ENCODE measurements around the gene BTNL8. TPM values are rescaled to one million over a fixed set of nuclear protein-coding genes. Genes with fewer than 3 reads are reported as not detected.
"Not testable (repeated sequence)": the region's sequence is repeated elsewhere in the genome, so short reads cannot be mapped to it uniquely, and the experiment has no call there.

BTNL8 gene
- polyA plus RNA-seq, 2 donors = 0.06 to 0.07 TPM

- Histone ChIP-seq H3K27ac (ENCODE audit: low read depth in 2 of 2, low read length in 1 of 2) (peak overlapping the region; percentile 2 to 82), H3K36me3 (ENCODE audit: control insufficient read depth in 2 of 2, insufficient read depth in 2 of 2, low read length in 1 of 2) (no peaks in the 10 kb centered on the region), H3K4me1 (ENCODE audit: control insufficient read depth in 2 of 2, insufficient read depth in 2 of 2, low read length in 1 of 2) (peaks cover 0 to 17% of the 10 kb centered on the region in 2 donors), H3K4me3 (ENCODE audit: low read depth in 1 of 2, low read length in 2 of 2) (no peak overlapping the region), H3K27me3 (ENCODE audit: control insufficient read depth in 1 of 2, insufficient read depth in 2 of 2, low read length in 2 of 2) (no peaks in the 10 kb centered on the region), H3K9me3 (ENCODE audit: control insufficient read depth in 2 of 2, insufficient read depth in 1 of 2, low read depth in 1 of 2, low read length in 1 of 2) (no peaks in the 10 kb centered on the region)
- WGBS, 2 donors = 59% methylated on average over 13 of the region's 13 CpGs
Measured at GRCh38 chr5:180873615-180874520, 25.1 kb upstream of the BTNL8 start.

- Histone ChIP-seq H3K27ac (ENCODE audit: low read depth in 2 of 2, low read length in 1 of 2) (peak overlapping the region in 1 of 2 donors; percentile 44), H3K4me1 (ENCODE audit: control insufficient read depth in 2 of 2, insufficient read depth in 2 of 2, low read length in 1 of 2) (peaks cover 0 to 17% of the 10 kb centered on the region in 2 donors), H3K36me3 (ENCODE audit: control insufficient read depth in 2 of 2, insufficient read depth in 2 of 2, low read length in 1 of 2) (no peaks in the 10 kb centered on the region), H3K27me3 (ENCODE audit: control insufficient read depth in 1 of 2, insufficient read depth in 2 of 2, low read length in 2 of 2) (no peaks in the 10 kb centered on the region), H3K4me3 (ENCODE audit: low read depth in 1 of 2, low read length in 2 of 2) (no peak overlapping the region), H3K9me3 (ENCODE audit: control insufficient read depth in 2 of 2, insufficient read depth in 1 of 2, low read depth in 1 of 2, low read length in 1 of 2) (no peaks in the 10 kb centered on the region)
- WGBS, 2 donors = 75 to 85% methylated on average over 12 of the region's 12 CpGs
Measured at GRCh38 chr5:180874804-180875582, 24.0 kb upstream of the BTNL8 start.

GRCh38 chr5:180875860-180876426, 23.0 kb upstream of the BTNL8 start:
- no peak overlapping the region for H3K27ac ChIP-seq (ENCODE audit: low read depth in 2 of 2, low read length in 1 of 2)
- no peak overlapping the region for H3K4me3 ChIP-seq (ENCODE audit: low read depth in 1 of 2, low read length in 2 of 2)
- H3K27me3 ChIP-seq (ENCODE audit: control insufficient read depth in 1 of 2, insufficient read depth in 2 of 2, low read length in 2 of 2) = no peaks in the 10 kb centered on the region
- H3K4me1 ChIP-seq (ENCODE audit: control insufficient read depth in 2 of 2, insufficient read depth in 2 of 2, low read length in 1 of 2) = peaks cover 0 to 10% of the 10 kb centered on the region in 2 donors
- H3K36me3 ChIP-seq (ENCODE audit: control insufficient read depth in 2 of 2, insufficient read depth in 2 of 2, low read length in 1 of 2) = no peaks in the 10 kb centered on the region
- no peaks in the 10 kb centered on the region for H3K9me3 ChIP-seq (ENCODE audit: control insufficient read depth in 2 of 2, insufficient read depth in 1 of 2, low read depth in 1 of 2, low read length in 1 of 2)
- WGBS, 2 donors = 67 to 72% methylated on average over 10 of the region's 10 CpGs

GRCh38 chr5:180885845-180886529, 13.0 kb upstream of the BTNL8 start:
- peak overlapping the region in 1 of 2 donors; percentile 13 for H3K27ac ChIP-seq (ENCODE audit: low read depth in 2 of 2, low read length in 1 of 2)
- H3K9me3 ChIP-seq (ENCODE audit: control insufficient read depth in 2 of 2, insufficient read depth in 1 of 2, low read depth in 1 of 2, low read length in 1 of 2); H3K27me3 ChIP-seq (ENCODE audit: control insufficient read depth in 1 of 2, insufficient read depth in 2 of 2, low read length in 2 of 2); H3K4me1 ChIP-seq (ENCODE audit: control insufficient read depth in 2 of 2, insufficient read depth in 2 of 2, low read length in 1 of 2); H3K4me3 ChIP-seq (ENCODE audit: low read depth in 1 of 2, low read length in 2 of 2); H3K36me3 ChIP-seq (ENCODE audit: control insufficient read depth in 2 of 2, insufficient read depth in 2 of 2, low read length in 1 of 2): not testable (repeated sequence)
- WGBS, 2 donors = 55 to 56% methylated on average over 11 of the region's 11 CpGs

GRCh38 chr5:180889381-180889780, 9.6 kb upstream of the BTNL8 start:
- WGBS, 2 donors = 62 to 77% methylated on average over 7 of the region's 7 CpGs
- H3K4me3 ChIP-seq (ENCODE audit: low read depth in 1 of 2, low read length in 2 of 2) = no peak overlapping the region
- no peaks in the 10 kb centered on the region for H3K36me3 ChIP-seq (ENCODE audit: control insufficient read depth in 2 of 2, insufficient read depth in 2 of 2, low read length in 1 of 2)
- H3K4me1 ChIP-seq (ENCODE audit: control insufficient read depth in 2 of 2, insufficient read depth in 2 of 2, low read length in 1 of 2) = no peaks in the 10 kb centered on the region
- H3K9me3 ChIP-seq (ENCODE audit: control insufficient read depth in 2 of 2, insufficient read depth in 1 of 2, low read depth in 1 of 2, low read length in 1 of 2) = peaks cover 0 to 3% of the 10 kb centered on the region in 2 donors
- peaks cover 0 to 4% of the 10 kb centered on the region in 2 donors for H3K27me3 ChIP-seq (ENCODE audit: control insufficient read depth in 1 of 2, insufficient read depth in 2 of 2, low read length in 2 of 2)
- H3K27ac ChIP-seq (ENCODE audit: low read depth in 2 of 2, low read length in 1 of 2) = no peak overlapping the region

- WGBS, 2 donors = 90 to 100% methylated on average over 1 of the region's 1 CpG
- H3K27me3 ChIP-seq (ENCODE audit: control insufficient read depth in 1 of 2, insufficient read depth in 2 of 2, low read length in 2 of 2); H3K9me3 ChIP-seq (ENCODE audit: control insufficient read depth in 2 of 2, insufficient read depth in 1 of 2, low read depth in 1 of 2, low read length in 1 of 2); H3K36me3 ChIP-seq (ENCODE audit: control insufficient read depth in 2 of 2, insufficient read depth in 2 of 2, low read length in 1 of 2); H3K4me3 ChIP-seq (ENCODE audit: low read depth in 1 of 2, low read length in 2 of 2); H3K4me1 ChIP-seq (ENCODE audit: control insufficient read depth in 2 of 2, insufficient read depth in 2 of 2, low read length in 1 of 2); H3K27ac ChIP-seq (ENCODE audit: low read depth in 2 of 2, low read length in 1 of 2): not testable (repeated sequence)
Measured at GRCh38 chr5:180895330-180895729, 3.6 kb upstream of the BTNL8 start.

GRCh38 chr5:180900178-180900577, 1.2 kb downstream of the BTNL8 start:
- H3K36me3 ChIP-seq (ENCODE audit: control insufficient read depth in 2 of 2, insufficient read depth in 2 of 2, low read length in 1 of 2) = no peaks in the 10 kb centered on the region
- H3K4me1 ChIP-seq (ENCODE audit: control insufficient read depth in 2 of 2, insufficient read depth in 2 of 2, low read length in 1 of 2) = peaks cover 0 to 5% of the 10 kb centered on the region in 2 donors
- WGBS, 2 donors = 74 to 77% methylated on average over 5 of the region's 5 CpGs
- H3K27ac ChIP-seq (ENCODE audit: low read depth in 2 of 2, low read length in 1 of 2) = no peak overlapping the region
- no peaks in the 10 kb centered on the region for H3K27me3 ChIP-seq (ENCODE audit: control insufficient read depth in 1 of 2, insufficient read depth in 2 of 2, low read length in 2 of 2)
- H3K9me3 ChIP-seq (ENCODE audit: control insufficient read depth in 2 of 2, insufficient read depth in 1 of 2, low read depth in 1 of 2, low read length in 1 of 2) = peaks cover 0 to 3% of the 10 kb centered on the region in 2 donors
- H3K4me3 ChIP-seq (ENCODE audit: low read depth in 1 of 2, low read length in 2 of 2) = no peak overlapping the region

GRCh38 chr5:180901319-180902009, 2.5 kb downstream of the BTNL8 start:
- WGBS, 2 donors = 82 to 85% methylated on average over 7 of the region's 7 CpGs
- peaks cover 0 to 5% of the 10 kb centered on the region in 2 donors for H3K4me1 ChIP-seq (ENCODE audit: control insufficient read depth in 2 of 2, insufficient read depth in 2 of 2, low read length in 1 of 2)
- no peaks in the 10 kb centered on the region for H3K36me3 ChIP-seq (ENCODE audit: control insufficient read depth in 2 of 2, insufficient read depth in 2 of 2, low read length in 1 of 2)
- H3K9me3 ChIP-seq (ENCODE audit: control insufficient read depth in 2 of 2, insufficient read depth in 1 of 2, low read depth in 1 of 2, low read length in 1 of 2) = peaks cover 0 to 3% of the 10 kb centered on the region in 2 donors
- no peak overlapping the region for H3K27ac ChIP-seq (ENCODE audit: low read depth in 2 of 2, low read length in 1 of 2)
- H3K27me3 ChIP-seq (ENCODE audit: control insufficient read depth in 1 of 2, insufficient read depth in 2 of 2, low read length in 2 of 2) = no peaks in the 10 kb centered on the region
- H3K4me3 ChIP-seq (ENCODE audit: low read depth in 1 of 2, low read length in 2 of 2) = no peak overlapping the region

GRCh38 chr5:180908400-180908799, 9.4 kb downstream of the BTNL8 start:
- Histone ChIP-seq H3K27me3 (ENCODE audit: control insufficient read depth in 1 of 2, insufficient read depth in 2 of 2, low read length in 2 of 2) (no peaks in the 10 kb centered on the region), H3K4me3 (ENCODE audit: low read depth in 1 of 2, low read length in 2 of 2) (no peak overlapping the region), H3K4me1 (ENCODE audit: control insufficient read depth in 2 of 2, insufficient read depth in 2 of 2, low read length in 1 of 2) (no peaks in the 10 kb centered on the region), H3K9me3 (ENCODE audit: control insufficient read depth in 2 of 2, insufficient read depth in 1 of 2, low read depth in 1 of 2, low read length in 1 of 2) (peaks cover 0 to 2% of the 10 kb centered on the region in 2 donors), H3K27ac (ENCODE audit: low read depth in 2 of 2, low read length in 1 of 2) (no peak overlapping the region), H3K36me3 (ENCODE audit: control insufficient read depth in 2 of 2, insufficient read depth in 2 of 2, low read length in 1 of 2) (no peaks in the 10 kb centered on the region)
- WGBS, 2 donors = 86 to 94% methylated on average over 9 of the region's 9 CpGs

Measured in esophagus (tissue), 2 donors.